ENCODE measurements around the gene KLHL29. TPM values are rescaled to one million over a fixed set of nuclear protein-coding genes. Genes with fewer than 3 reads are reported as not detected.

KLHL29 gene
- total and polyA plus RNA-seq, 2 donors (not counting 1 experiment from before 2014, with no cell fraction given) = 1.3 to 3.4 TPM

- Histone ChIP-seq H3K27me3 (replicated peaks in 1 of 4; ENCODE audit: control extremely low read depth in 1 of 4, control insufficient read depth in 3 of 4, insufficient read depth in 4 of 4, low read length in 3 of 4) (no peaks in the 10 kb centered on the region), H2AFZ (ENCODE audit: insufficient read depth, low read depth, low read length, poor library complexity, severe bottlenecking) (no peak overlapping the region), H3K36me3 (replicated peaks in 1 of 2; ENCODE audit: control extremely low read depth in 1 of 2, control insufficient read depth in 1 of 2, extremely low read depth in 1 of 2, insufficient read depth in 2 of 2, low read length in 1 of 2) (no peaks in the 10 kb centered on the region), H4K20me1 (ENCODE audit: control insufficient read depth, insufficient read depth, low read length, poor library complexity, severe bottlenecking) (no peaks in the 10 kb centered on the region), H3K9me3 (ENCODE audit: control extremely low read depth in 1 of 3, control insufficient read depth in 2 of 3, insufficient read depth in 1 of 3, low read length in 2 of 3) (peaks cover 0 to 29% (median 7%) of the 10 kb centered on the region in 3 donors), H3K9ac (ENCODE audit: low read length) (no peak overlapping the region), H3K4me3 (ENCODE audit: control extremely low read depth in 1 of 5, extremely low read depth in 1 of 5, insufficient read depth in 1 of 5, low read depth in 2 of 5, low read length in 4 of 5) (no peak overlapping the region), H3K27ac (ENCODE audit: low read length in 2 of 2) (no peak overlapping the region), H3K79me2 (ENCODE audit: control insufficient read depth, insufficient read depth, low read length) (no peaks in the 10 kb centered on the region), H3K4me1 (ENCODE audit: control insufficient read depth in 2 of 2, insufficient read depth in 2 of 2, low read length in 2 of 2) (no peaks in the 10 kb centered on the region), H3K4me2 (replicated peaks; ENCODE audit: low read depth, low read length, poor library complexity, severe bottlenecking) (no peak overlapping the region)
- H3K4me1 Mint-ChIP-seq = no peaks in the 10 kb centered on the region
- H3K9me3 Mint-ChIP-seq (ENCODE audit: insufficient read depth) = peaks cover 7% of the 10 kb centered on the region
- intact Hi-C loops (cut with micrococcal nuclease) = no loop called here
- TF ChIP-seq CTCF (IDR thresholded peaks at IDR 0.05) = no peak
- TF ChIP-seq EZH2 (IDR thresholded peaks at IDR 0.05; ENCODE audit: borderline replicate concordance, insufficient read depth, low read depth, low read length, poor library complexity, severe bottlenecking) = no peak
- ChIA-PET CTCF (no interaction called here), POLR2A (no interaction called here)
- WGBS (ENCODE audit: insufficient coverage) = 89% methylated on average over 24 of the region's 30 CpGs
- DNase-seq (no peak), ATAC-seq (ENCODE audit: low read depth) (no peak)
- no peak overlapping the region for H3K4me3 Mint-ChIP-seq
- no peaks in the 10 kb centered on the region for H3K27me3 Mint-ChIP-seq
- no peak overlapping the region for H3K27ac Mint-ChIP-seq
These were observed 242.4 kb downstream of the KLHL29 start for GRCh38 chr2:23627236-23628009.

GRCh38 chr2:23628926-23629771 lies 244.2 kb downstream of the KLHL29 start:
- ATAC-seq (ENCODE audit: low read depth) = no peak
- H3K9me3 ChIP-seq (ENCODE audit: control extremely low read depth in 1 of 3, control insufficient read depth in 2 of 3, insufficient read depth in 1 of 3, low read length in 2 of 3) = peaks cover 0 to 12% (median 4%) of the 10 kb centered on the region in 3 donors
- H3K27me3 ChIP-seq (replicated peaks in 1 of 4; ENCODE audit: control extremely low read depth in 1 of 4, control insufficient read depth in 3 of 4, insufficient read depth in 4 of 4, low read length in 3 of 4) = no peaks in the 10 kb centered on the region
- no peaks in the 10 kb centered on the region for H3K27me3 Mint-ChIP-seq
- H3K4me3 Mint-ChIP-seq = no peak overlapping the region
- H3K36me3 ChIP-seq (replicated peaks in 1 of 2; ENCODE audit: control extremely low read depth in 1 of 2, control insufficient read depth in 1 of 2, extremely low read depth in 1 of 2, insufficient read depth in 2 of 2, low read length in 1 of 2) = no peaks in the 10 kb centered on the region
- intact Hi-C loops (cut with micrococcal nuclease) = no loop called here
- H4K20me1 ChIP-seq (ENCODE audit: control insufficient read depth, insufficient read depth, low read length, poor library complexity, severe bottlenecking) = no peaks in the 10 kb centered on the region
- no peaks in the 10 kb centered on the region for H3K4me1 ChIP-seq (ENCODE audit: control insufficient read depth in 2 of 2, insufficient read depth in 2 of 2, low read length in 2 of 2)
- CTCF ChIA-PET = no interaction called here
- no peak overlapping the region for H3K4me2 ChIP-seq (replicated peaks; ENCODE audit: low read depth, low read length, poor library complexity, severe bottlenecking)
- no peaks in the 10 kb centered on the region for H3K4me1 Mint-ChIP-seq
- peaks cover 2% of the 10 kb centered on the region for H3K9me3 Mint-ChIP-seq (ENCODE audit: insufficient read depth)
- no peak for DNase-seq
- H3K4me3 ChIP-seq (ENCODE audit: control extremely low read depth in 1 of 5, extremely low read depth in 1 of 5, insufficient read depth in 1 of 5, low read depth in 2 of 5, low read length in 4 of 5) = no peak overlapping the region
- H3K9ac ChIP-seq (ENCODE audit: low read length) = no peak overlapping the region
- H2AFZ ChIP-seq (ENCODE audit: insufficient read depth, low read depth, low read length, poor library complexity, severe bottlenecking) = no peak overlapping the region
- POLR2A ChIA-PET = no interaction called here
- 88% methylated on average over 26 of the region's 28 CpGs for WGBS (ENCODE audit: insufficient coverage)
- no peak overlapping the region for H3K27ac Mint-ChIP-seq
- no peaks in the 10 kb centered on the region for H3K79me2 ChIP-seq (ENCODE audit: control insufficient read depth, insufficient read depth, low read length)
- TF ChIP-seq EZH2 (IDR thresholded peaks at IDR 0.05; ENCODE audit: borderline replicate concordance, insufficient read depth, low read depth, low read length, poor library complexity, severe bottlenecking) = no peak
- no peak for TF ChIP-seq CTCF (IDR thresholded peaks at IDR 0.05)
- no peak overlapping the region for H3K27ac ChIP-seq (ENCODE audit: low read length in 2 of 2)

Data from B cell (primary cell).